Astrocyte (in vitro differentiated cells and primary cell): ENCODE data around the gene BLOC1S3.

Experiments used
- CTCF ChIP-seq: IDR thresholded peaks from 2 replicates; pipeline ENCODE4 v1.5.1; 2011; ENCODE audit warnings: low read depth, mild to moderate bottlenecking, inconsistent platforms, low read length, moderate library complexity; ENCODE audit not compliant: insufficient read depth
- EZH2 ChIP-seq: IDR thresholded peaks from 2 replicates; pipeline ENCODE4 v1.6.1; 2012; ENCODE audit warnings: mild to moderate bottlenecking, low read length, inconsistent platforms; ENCODE audit not compliant: insufficient read depth

GRCh38 chr19:45161738-45162607, 16.6 kb upstream of the BLOC1S3 start:
- TF ChIP-seq CTCF, result peak; percentile 40
- TF ChIP-seq EZH2, result no peak
